Osteocyte (in vitro differentiated cells): Measurements from ENCODE around the gene ZNF629. TPM values are rescaled to one million over a fixed set of nuclear protein-coding genes. Genes with fewer than 3 reads are reported as not detected.

Source experiments
- DNase-seq: peaks from one replicate; pipeline ENCODE4 v3.0.0; 2021; ENCODE audit warnings: mixed read lengths; ENCODE audit not compliant: unreplicated experiment; ENCODE audit errors: extremely low spot score
- H3K27ac Mint-ChIP-seq: one replicate; pipeline ENCODE4 v1.8.0; 2021; ENCODE audit warnings: mild to moderate bottlenecking, mixed read lengths; ENCODE audit not compliant: unreplicated experiment
- H3K27me3 Mint-ChIP-seq: one replicate; pipeline ENCODE4 v1.8.0; 2021; ENCODE audit warnings: mixed read lengths; ENCODE audit not compliant: unreplicated experiment
- H3K36me3 Mint-ChIP-seq: one replicate; pipeline ENCODE4 v1.8.0; 2021; ENCODE audit warnings: mixed read lengths; ENCODE audit not compliant: unreplicated experiment
- H3K4me1 Mint-ChIP-seq: one replicate; pipeline ENCODE4 v1.8.0; 2021; ENCODE audit warnings: mixed read lengths; ENCODE audit not compliant: unreplicated experiment
- H3K4me3 Mint-ChIP-seq: one replicate; pipeline ENCODE4 v1.8.0; 2021; ENCODE audit warnings: mild to moderate bottlenecking, moderate library complexity, mixed read lengths; ENCODE audit not compliant: unreplicated experiment
- H3K9me3 Mint-ChIP-seq: one replicate; pipeline ENCODE4 v1.8.0; 2021; ENCODE audit warnings: mixed read lengths; ENCODE audit not compliant: unreplicated experiment
- total RNA-seq: library from RNA; stranded (reverse); gene quantifications from 2 replicates; pipeline ENCODE4 v1.2.1, GENCODE V29; 2021
- TF ChIP-seq, protein P1 (sequence below): fragments of 200-600 bp; sonication (generic); IDR thresholded peaks from 2 replicates; pipeline ENCODE4 v1.5.0; 2021; ENCODE audit warnings: antibody characterized with exemption, mild to moderate bottlenecking, moderate library complexity

Gene ZNF629
- total RNA-seq, 1 donor from 2014 or later = 26.7 TPM

DNA sequence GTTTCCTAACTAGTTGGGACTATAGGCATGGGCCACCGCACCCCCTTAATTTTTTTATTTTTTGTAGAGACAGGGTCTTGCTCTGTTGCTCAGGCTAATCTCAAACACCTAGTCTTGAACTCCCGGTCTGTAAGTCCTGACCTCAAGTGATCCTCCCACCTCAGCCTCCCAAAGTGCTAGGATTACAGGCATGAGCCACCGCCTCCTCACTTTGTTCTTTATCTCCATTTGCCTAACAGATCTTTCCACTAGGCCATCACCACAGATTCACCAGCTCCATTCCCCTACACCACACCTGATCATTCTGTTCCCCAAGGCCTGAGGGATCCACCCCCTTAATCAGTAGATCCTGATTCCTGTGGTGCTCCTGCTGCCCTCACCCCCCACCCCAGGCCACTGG lies 7.6 kb upstream of the ZNF629 start:
- H3K27me3 Mint-ChIP-seq = no peaks in the 10 kb centered on the region
- TF ChIP-seq, protein P1, sequence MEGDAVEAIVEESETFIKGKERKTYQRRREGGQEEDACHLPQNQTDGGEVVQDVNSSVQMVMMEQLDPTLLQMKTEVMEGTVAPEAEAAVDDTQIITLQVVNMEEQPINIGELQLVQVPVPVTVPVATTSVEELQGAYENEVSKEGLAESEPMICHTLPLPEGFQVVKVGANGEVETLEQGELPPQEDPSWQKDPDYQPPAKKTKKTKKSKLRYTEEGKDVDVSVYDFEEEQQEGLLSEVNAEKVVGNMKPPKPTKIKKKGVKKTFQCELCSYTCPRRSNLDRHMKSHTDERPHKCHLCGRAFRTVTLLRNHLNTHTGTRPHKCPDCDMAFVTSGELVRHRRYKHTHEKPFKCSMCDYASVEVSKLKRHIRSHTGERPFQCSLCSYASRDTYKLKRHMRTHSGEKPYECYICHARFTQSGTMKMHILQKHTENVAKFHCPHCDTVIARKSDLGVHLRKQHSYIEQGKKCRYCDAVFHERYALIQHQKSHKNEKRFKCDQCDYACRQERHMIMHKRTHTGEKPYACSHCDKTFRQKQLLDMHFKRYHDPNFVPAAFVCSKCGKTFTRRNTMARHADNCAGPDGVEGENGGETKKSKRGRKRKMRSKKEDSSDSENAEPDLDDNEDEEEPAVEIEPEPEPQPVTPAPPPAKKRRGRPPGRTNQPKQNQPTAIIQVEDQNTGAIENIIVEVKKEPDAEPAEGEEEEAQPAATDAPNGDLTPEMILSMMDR = no peak
- no peak overlapping the region for H3K27ac Mint-ChIP-seq
- H3K36me3 Mint-ChIP-seq = no peaks in the 10 kb centered on the region
- no peaks in the 10 kb centered on the region for H3K9me3 Mint-ChIP-seq
- no peak overlapping the region for H3K4me3 Mint-ChIP-seq
- DNase-seq = no peak
- H3K4me1 Mint-ChIP-seq = no peaks in the 10 kb centered on the region

DNA sequence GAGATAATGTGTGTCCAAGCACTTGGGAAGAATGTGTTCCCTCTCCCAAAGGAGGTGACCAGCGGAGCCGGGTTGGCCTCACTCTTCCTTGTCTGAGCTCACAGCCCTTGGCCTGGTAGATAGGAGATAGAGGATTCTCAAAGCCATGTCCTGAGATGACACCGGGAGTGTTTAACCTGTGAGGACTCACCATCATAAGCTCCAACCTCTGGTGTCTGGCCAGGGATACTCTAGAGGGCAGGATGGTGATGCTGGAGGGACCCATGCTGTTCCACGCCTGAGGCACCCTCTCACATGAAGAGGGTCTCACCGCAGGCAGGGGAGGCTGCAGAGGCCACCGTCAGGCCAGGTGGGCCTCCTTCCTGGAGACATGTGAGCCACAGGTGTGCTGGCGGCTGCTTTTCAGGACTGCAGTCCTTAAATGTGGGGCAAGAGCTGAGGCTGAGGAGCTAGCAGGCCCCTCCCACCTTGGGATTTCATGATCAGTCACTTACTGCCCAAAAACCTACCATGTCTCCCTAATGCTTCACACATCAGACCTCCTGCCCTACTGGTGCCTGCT lies 6.6 kb upstream of the ZNF629 start:
- Mint-ChIP-seq H3K27me3 (no peaks in the 10 kb centered on the region), H3K4me1 (no peaks in the 10 kb centered on the region), H3K36me3 (no peaks in the 10 kb centered on the region), H3K9me3 (no peaks in the 10 kb centered on the region), H3K4me3 (no peak overlapping the region), H3K27ac (no peak overlapping the region)
- TF ChIP-seq, protein P1 = no peak
- DNase-seq = no peak

DNA sequence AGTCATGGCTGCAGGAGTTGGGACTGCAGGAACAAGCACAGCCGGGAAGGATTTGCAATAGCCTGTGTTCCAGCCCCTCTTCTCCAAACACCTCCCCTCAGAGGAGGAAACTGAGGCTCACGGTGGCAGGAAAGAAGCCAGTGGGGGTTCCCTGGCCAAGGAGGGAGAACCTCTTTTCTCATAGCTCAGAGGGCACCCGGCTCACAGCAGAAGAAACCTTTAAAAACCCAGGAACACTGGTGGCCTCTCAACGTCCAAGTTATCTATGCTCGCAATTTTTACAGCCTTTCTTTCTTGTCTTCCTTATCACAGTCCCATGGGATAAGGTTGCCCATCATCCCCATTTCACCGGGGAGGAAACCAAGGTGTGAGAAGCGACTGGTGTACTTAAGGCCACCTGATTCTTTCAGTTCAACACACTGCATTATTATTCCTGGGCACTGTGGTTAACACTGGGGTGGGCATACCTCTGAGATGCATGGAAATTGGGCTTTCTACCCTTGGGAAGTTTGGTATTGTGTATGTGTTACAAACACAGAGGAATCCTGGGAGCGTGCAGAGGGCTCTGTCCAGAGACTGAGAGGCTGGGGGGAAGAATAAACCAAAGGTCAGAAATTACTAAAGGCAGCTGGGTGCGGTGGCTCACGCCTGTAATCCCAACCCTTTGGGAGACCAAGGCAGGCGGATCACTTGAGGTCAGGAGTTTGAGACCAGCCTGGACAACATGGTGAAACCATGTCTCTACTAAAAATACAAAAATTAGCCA lies 791 bp upstream of the ZNF629 start:
- no peak for DNase-seq

DNA sequence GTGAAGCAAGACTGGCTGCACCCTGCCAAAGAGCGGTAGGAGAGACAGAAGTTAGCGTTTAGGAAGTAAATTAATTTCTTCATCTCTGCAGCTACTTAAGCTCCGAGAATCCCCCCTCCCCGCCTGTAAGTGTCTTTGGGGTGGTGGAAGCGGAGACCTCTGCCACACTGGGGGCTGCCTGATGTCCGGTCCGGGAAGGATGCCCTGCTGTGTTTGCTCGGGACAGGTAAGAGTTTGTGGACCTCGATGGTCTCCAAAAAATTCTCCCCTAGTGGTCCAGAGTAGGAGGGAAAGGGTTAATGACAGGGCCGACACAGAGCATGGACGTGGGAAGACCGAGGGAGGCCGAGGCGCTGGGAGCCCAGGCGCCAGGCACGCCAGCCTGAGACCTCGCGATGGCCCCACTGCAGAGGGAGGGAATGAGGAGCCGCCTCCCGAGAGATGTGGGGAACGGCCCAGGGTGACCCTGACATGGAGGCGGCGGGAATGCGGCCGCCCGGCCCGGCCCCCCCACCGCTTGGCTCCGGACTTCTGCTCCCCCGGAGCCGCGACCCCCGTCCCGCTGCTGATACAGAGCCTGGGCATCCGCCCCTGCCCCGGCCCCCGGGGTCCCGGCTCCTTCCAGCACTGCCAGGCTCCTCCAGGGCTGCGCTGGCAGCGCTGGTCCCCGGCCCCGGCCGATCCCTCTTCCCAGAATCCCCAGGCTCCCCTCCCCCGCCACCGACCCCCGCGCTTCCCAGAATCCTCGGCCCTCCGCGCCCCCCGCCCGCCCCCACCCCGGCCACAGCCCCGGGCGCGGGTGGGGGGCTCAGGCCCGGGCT lies 680 bp downstream of the ZNF629 start:
- Mint-ChIP-seq H3K27ac (peak overlapping the region; percentile 82), H3K27me3 (no peaks in the 10 kb centered on the region), H3K4me3 (peak overlapping the region; percentile 78), H3K9me3 (no peaks in the 10 kb centered on the region), H3K36me3 (peaks cover 12% of the 10 kb centered on the region), H3K4me1 (peaks cover 21% of the 10 kb centered on the region)
- TF ChIP-seq, protein P1 = no peak
- DNase-seq = no peak

More for the DNA sequence above, 791 bp upstream of the ZNF629 start:
- no peaks in the 10 kb centered on the region for H3K27me3 Mint-ChIP-seq
- no peaks in the 10 kb centered on the region for H3K9me3 Mint-ChIP-seq
- H3K4me3 Mint-ChIP-seq = peak overlapping the region; percentile 87
- TF ChIP-seq, protein P1 = no peak
- H3K27ac Mint-ChIP-seq = peak overlapping the region; percentile 88
- peaks cover 21% of the 10 kb centered on the region for H3K4me1 Mint-ChIP-seq
- H3K36me3 Mint-ChIP-seq = peaks cover 8% of the 10 kb centered on the region
